ENCODE measurements around the gene ZNF880.

The ZNF880 gene

GRCh38 chr19:52370341-52370710 lies 603 bp downstream of the ZNF880 start:
- TF ChIP-seq TAF1 (IDR thresholded peaks at IDR 0.05; ENCODE audit: borderline replicate concordance, low read depth, low read length), result no peak
- FAIRE-seq (no peak), DNase-seq (ENCODE audit: insufficient read length) (no peak)

DNA sequence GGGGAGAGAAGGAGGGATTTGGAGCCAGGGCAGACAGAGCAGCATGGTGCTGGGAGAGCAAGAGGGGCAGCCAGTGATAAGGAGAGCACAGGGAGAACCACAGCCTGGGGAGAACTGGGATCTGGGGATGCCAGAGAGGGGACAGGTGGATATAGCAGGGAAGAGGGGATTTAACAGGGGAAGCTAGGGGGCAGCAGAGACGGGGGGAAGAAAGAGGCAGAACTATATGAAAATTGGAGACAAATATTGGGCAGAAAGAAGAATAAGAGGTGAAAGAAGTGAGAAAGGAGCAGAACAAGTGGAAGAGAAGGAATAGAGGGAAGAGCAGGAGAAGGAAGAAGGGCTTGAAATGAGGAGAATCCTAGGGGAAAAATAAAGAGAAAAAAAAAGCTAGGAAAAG lies 21.4 kb downstream of the ZNF880 start:
- TF ChIP-seq TAF1 (IDR thresholded peaks at IDR 0.05; ENCODE audit: borderline replicate concordance, low read depth, low read length) (no peak), POLR2AphosphoS5 (IDR thresholded peaks at IDR 0.05; ENCODE audit: low read depth, low read length) (no peak), POLR2A (IDR thresholded peaks at IDR 0.05; ENCODE audit: low read depth, low read length) (no peak)
- DNase-seq (ENCODE audit: insufficient read length), result no peak
- FAIRE-seq, result no peak

- DNase-seq (ENCODE audit: insufficient read length) (peak; percentile 72), FAIRE-seq (no peak)
- TF ChIP-seq TAF1 (IDR thresholded peaks at IDR 0.05; ENCODE audit: borderline replicate concordance, low read depth, low read length) (no peak), POLR2A (IDR thresholded peaks at IDR 0.05; ENCODE audit: low read depth, low read length) (no peak), POLR2AphosphoS5 (IDR thresholded peaks at IDR 0.05; ENCODE audit: low read depth, low read length) (no peak)
These were observed 27.8 kb downstream of the ZNF880 start, which contains the start of gene ZNF528 for GRCh38 chr19:52397310-52398080. Gene ZNF528, plus strand, starts transcription at chr19:52397849. Its CDS starts 4,165 bp downstream, at chr19:52402014.

- TF ChIP-seq POLR2AphosphoS5 (IDR thresholded peaks at IDR 0.05; ENCODE audit: low read depth, low read length), result no peak
- TF ChIP-seq POLR2A (IDR thresholded peaks at IDR 0.05; ENCODE audit: low read depth, low read length), result no peak
- no peak for TF ChIP-seq TAF1 (IDR thresholded peaks at IDR 0.05; ENCODE audit: borderline replicate concordance, low read depth, low read length)
- no peak for FAIRE-seq
- DNase-seq (ENCODE audit: insufficient read length), result no peak
These were observed 28.3 kb downstream of the ZNF880 start for GRCh38 chr19:52398081-52398441.

- DNase-seq (ENCODE audit: insufficient read length) (no peak), FAIRE-seq (no peak)
- TF ChIP-seq POLR2AphosphoS5 (IDR thresholded peaks at IDR 0.05; ENCODE audit: low read depth, low read length), result no peak
- TF ChIP-seq TAF1 (IDR thresholded peaks at IDR 0.05; ENCODE audit: borderline replicate concordance, low read depth, low read length), result no peak
- TF ChIP-seq POLR2A (IDR thresholded peaks at IDR 0.05; ENCODE audit: low read depth, low read length), result no peak
These were observed 40.6 kb downstream of the ZNF880 start for GRCh38 chr19:52410276-52410675.

- FAIRE-seq (no peak), DNase-seq (ENCODE audit: insufficient read length) (no peak)
- no peak for TF ChIP-seq POLR2A (IDR thresholded peaks at IDR 0.05; ENCODE audit: low read depth, low read length)
- no peak for TF ChIP-seq TAF1 (IDR thresholded peaks at IDR 0.05; ENCODE audit: borderline replicate concordance, low read depth, low read length)
- TF ChIP-seq POLR2AphosphoS5 (IDR thresholded peaks at IDR 0.05; ENCODE audit: low read depth, low read length), result no peak
These were observed 46.0 kb downstream of the ZNF880 start for GRCh38 chr19:52415711-52416110.

GRCh38 chr19:52428937-52429336 lies 59.2 kb downstream of the ZNF880 start, which contains the start of gene ZNF534:
Gene ZNF534, plus strand, starts transcription at chr19:52429148. Its CDS starts 2,327 bp downstream, at chr19:52431475.
- DNase-seq (ENCODE audit: insufficient read length) (no peak), FAIRE-seq (no peak)
- TF ChIP-seq TAF1 (IDR thresholded peaks at IDR 0.05; ENCODE audit: borderline replicate concordance, low read depth, low read length), result no peak
- TF ChIP-seq POLR2A (IDR thresholded peaks at IDR 0.05; ENCODE audit: low read depth, low read length), result no peak
- TF ChIP-seq POLR2AphosphoS5 (IDR thresholded peaks at IDR 0.05; ENCODE audit: low read depth, low read length), result no peak

All from GM12892 (cell line).